Smooth muscle cell (in vitro differentiated cells): ENCODE measurements around the gene SNPH. TPM values are rescaled to one million over a fixed set of nuclear protein-coding genes. Genes with fewer than 3 reads are reported as not detected.

Experiments used
- DNase-seq: peaks from one replicate; lab custom pipeline; 2025; ENCODE audit not compliant: unreplicated experiment; lab: John Stamatoyannopoulos, UW
- H2AFZ ChIP-seq: fragments of 200-600 bp; sonication (generic); 2 replicates; pipeline ENCODE4 v1.6.0; 2016; ENCODE audit warnings: antibody characterized with exemption, low read depth, mild to moderate bottlenecking
- H3F3A ChIP-seq: fragments of 200-600 bp; sonication (generic); 2 replicates; pipeline ENCODE4 v1.6.0; 2017; ENCODE audit warnings: antibody characterized with exemption, low read depth
- H3K27ac ChIP-seq: fragments of 200-600 bp; sonication (generic); 2 replicates; pipeline ENCODE4 v1.5.1; 2016; ENCODE audit warnings: low read depth, mild to moderate bottlenecking
- H3K27me3 ChIP-seq: fragments of 200-600 bp; sonication (generic); 2 replicates; pipeline ENCODE4 v1.6.1; 2016; ENCODE audit warnings: low read depth, mild to moderate bottlenecking
- H3K36me3 ChIP-seq: fragments of 200-600 bp; sonication (generic); 2 replicates; pipeline ENCODE4 v1.5.1; 2016; ENCODE audit warnings: low read depth
- H3K4me1 ChIP-seq: fragments of 200-600 bp; sonication (generic); 2 replicates; pipeline ENCODE4 v1.5.1; 2016; ENCODE audit warnings: low read depth
- H3K4me2 ChIP-seq: fragments of 200-600 bp; sonication (generic); 2 replicates; pipeline ENCODE4 v1.6.0; 2016; ENCODE audit warnings: mild to moderate bottlenecking
- H3K4me3 ChIP-seq: fragments of 200-600 bp; sonication (generic); 2 replicates; pipeline ENCODE4 v1.5.1; 2016; ENCODE audit warnings: mild to moderate bottlenecking
- H3K79me2 ChIP-seq: fragments of 200-600 bp; sonication (generic); 2 replicates; pipeline ENCODE4 v1.6.0; 2016; ENCODE audit warnings: low read depth, mild to moderate bottlenecking
- H3K9ac ChIP-seq: fragments of 200-600 bp; sonication (generic); 2 replicates; pipeline ENCODE4 v1.6.0; 2016; ENCODE audit warnings: low read depth
- H3K9me3 ChIP-seq: fragments of 200-600 bp; sonication (generic); replicated peaks from 2 replicates; pipeline ENCODE4 v1.5.1; 2016; ENCODE audit warnings: low read depth
- H4K20me1 ChIP-seq: fragments of 200-600 bp; sonication (generic); 2 replicates; pipeline ENCODE4 v1.6.0; 2016; ENCODE audit warnings: low read depth
- WGBS: methylation state at CpG from one replicate; pipeline ENCODE4 v1.1.7; 2016; ENCODE audit warnings: low lambda C conversion rate; 5-methylcytosine and 5-hydroxymethylcytosine counted together
- polyA plus RNA-seq: library from polyadenylated mRNA; unstranded; fragments of >200 nt; fragmentation: Nextera tagmentation; extraction: Ambion mirVana; gene quantifications from 2 replicates; pipeline ENCODE4 v1.2.1, GENCODE V29; 2016
- total RNA-seq: library from RNA; depleted of rRNA; stranded (reverse); fragments of >200 nt; gene quantifications from 2 replicates; pipeline ENCODE4 v1.2.3, GENCODE V29; 2014
- TF ChIP-seq, protein P1 (sequence below): fragments of 200-600 bp; sonication (generic); IDR thresholded peaks from 2 replicates; pipeline ENCODE4 v1.5.1; 2017; ENCODE audit warnings: borderline replicate concordance, mild to moderate bottlenecking, antibody characterized with exemption; ENCODE audit not compliant: insufficient read depth, poor library complexity, severe bottlenecking

The SNPH gene
- total and polyA plus RNA-seq, 2 experiments from 2014 or later = 3.0 to 3.1 TPM

DNA sequence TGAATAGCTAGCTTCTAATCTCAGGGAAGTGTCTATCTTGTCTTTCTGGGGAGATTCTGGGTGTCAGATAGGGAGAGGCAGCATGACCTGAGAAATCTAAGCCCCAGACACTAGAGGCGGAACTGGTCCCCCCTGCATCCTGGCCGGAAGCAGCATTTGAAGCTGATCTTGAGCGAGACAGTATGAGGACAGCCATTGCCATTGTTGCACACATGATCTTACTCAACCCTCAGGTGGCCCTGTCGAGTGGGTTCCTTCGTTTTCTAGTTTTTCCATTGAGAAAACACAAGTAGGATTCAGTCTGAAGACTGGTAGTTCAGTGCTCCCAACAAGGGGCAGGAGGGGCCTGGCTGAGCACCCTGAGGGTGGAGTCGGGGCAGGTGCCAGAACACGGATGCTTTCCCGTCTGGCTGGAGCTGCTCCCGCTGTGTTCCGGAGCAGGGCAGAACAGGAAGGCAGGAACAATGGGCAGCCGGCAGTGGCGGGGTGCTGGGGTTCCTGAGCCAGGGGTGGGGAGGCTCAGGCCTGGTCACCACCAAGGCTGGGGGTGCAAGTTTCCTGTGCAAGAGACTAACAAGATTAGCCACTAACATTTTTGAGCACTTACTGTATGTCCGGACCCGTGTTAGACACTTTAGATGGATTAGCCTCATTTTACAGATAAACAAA lies 70.7 kb downstream of the SNPH start:
- H3K4me3 ChIP-seq = no peak overlapping the region
- WGBS = 79% methylated on average over 12 of the region's 14 CpGs
- TF ChIP-seq, protein P1, sequence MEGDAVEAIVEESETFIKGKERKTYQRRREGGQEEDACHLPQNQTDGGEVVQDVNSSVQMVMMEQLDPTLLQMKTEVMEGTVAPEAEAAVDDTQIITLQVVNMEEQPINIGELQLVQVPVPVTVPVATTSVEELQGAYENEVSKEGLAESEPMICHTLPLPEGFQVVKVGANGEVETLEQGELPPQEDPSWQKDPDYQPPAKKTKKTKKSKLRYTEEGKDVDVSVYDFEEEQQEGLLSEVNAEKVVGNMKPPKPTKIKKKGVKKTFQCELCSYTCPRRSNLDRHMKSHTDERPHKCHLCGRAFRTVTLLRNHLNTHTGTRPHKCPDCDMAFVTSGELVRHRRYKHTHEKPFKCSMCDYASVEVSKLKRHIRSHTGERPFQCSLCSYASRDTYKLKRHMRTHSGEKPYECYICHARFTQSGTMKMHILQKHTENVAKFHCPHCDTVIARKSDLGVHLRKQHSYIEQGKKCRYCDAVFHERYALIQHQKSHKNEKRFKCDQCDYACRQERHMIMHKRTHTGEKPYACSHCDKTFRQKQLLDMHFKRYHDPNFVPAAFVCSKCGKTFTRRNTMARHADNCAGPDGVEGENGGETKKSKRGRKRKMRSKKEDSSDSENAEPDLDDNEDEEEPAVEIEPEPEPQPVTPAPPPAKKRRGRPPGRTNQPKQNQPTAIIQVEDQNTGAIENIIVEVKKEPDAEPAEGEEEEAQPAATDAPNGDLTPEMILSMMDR = no peak
- no peaks in the 10 kb centered on the region for H3K9me3 ChIP-seq
- H4K20me1 ChIP-seq = peaks cover 29% of the 10 kb centered on the region
- no peak overlapping the region for H3K9ac ChIP-seq
- no peak overlapping the region for H3K4me2 ChIP-seq
- no peak overlapping the region for H3K27ac ChIP-seq
- H3K27me3 ChIP-seq = no peaks in the 10 kb centered on the region
- no peaks in the 10 kb centered on the region for H3K36me3 ChIP-seq
- H2AFZ ChIP-seq = no peak overlapping the region
- no peaks in the 10 kb centered on the region for H3K4me1 ChIP-seq
- DNase-seq = no peak
- no peaks in the 10 kb centered on the region for H3F3A ChIP-seq
- H3K79me2 ChIP-seq = peaks cover under 1% of the 10 kb centered on the region

DNA sequence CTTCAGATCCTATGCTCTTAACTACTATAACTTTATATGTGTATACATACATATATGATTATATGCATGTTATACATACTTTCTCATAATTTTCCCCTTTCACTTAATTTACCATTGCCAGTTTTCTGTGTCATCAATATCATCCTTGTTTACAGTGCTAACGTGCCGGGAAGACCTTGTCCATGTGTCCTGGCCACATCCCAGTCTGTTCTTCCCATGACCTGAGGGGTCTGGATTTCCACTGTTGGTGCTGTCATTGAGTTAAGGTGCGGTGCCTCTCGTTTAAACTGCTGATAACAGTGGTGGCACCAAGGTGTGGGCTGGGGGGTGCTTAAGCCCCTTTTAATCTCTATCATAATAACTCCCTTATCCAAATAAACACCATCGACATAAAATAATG lies 71.3 kb downstream of the SNPH start:
- no peaks in the 10 kb centered on the region for H3K36me3 ChIP-seq
- peaks cover 34% of the 10 kb centered on the region for H4K20me1 ChIP-seq
- no peak overlapping the region for H3K9ac ChIP-seq
- no peaks in the 10 kb centered on the region for H3K4me1 ChIP-seq
- peaks cover 3% of the 10 kb centered on the region for H3F3A ChIP-seq
- 93% methylated on average over 5 of the region's 5 CpGs for WGBS
- no peak overlapping the region for H3K27ac ChIP-seq
- H2AFZ ChIP-seq = no peak overlapping the region
- no peaks in the 10 kb centered on the region for H3K79me2 ChIP-seq
- DNase-seq = no peak
- TF ChIP-seq, protein P1 = no peak
- no peak overlapping the region for H3K4me3 ChIP-seq
- H3K27me3 ChIP-seq = no peaks in the 10 kb centered on the region
- H3K9me3 ChIP-seq = no peaks in the 10 kb centered on the region
- no peak overlapping the region for H3K4me2 ChIP-seq

DNA sequence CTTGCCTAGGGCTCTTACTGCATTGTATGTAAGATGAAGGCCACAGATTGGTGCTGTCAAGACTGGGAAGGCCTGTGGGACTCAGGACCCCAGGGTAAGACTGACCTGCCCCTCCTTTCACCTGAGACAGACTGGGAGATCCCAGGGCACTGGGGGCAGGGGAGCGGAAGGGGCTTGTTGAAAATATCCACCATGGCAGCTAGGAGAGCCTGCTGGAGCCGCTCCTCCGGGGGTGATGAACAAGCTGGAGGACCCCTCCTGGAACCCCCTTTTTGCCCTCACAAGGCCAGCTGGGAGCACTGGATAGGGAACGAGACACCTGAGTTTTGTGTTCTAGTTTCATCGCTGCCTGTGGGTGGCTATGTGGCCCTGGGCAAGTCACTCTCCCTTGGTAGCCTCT lies 72.0 kb downstream of the SNPH start:
- Histone ChIP-seq H3K4me1 (no peaks in the 10 kb centered on the region), H3K27ac (no peak overlapping the region), H3K36me3 (no peaks in the 10 kb centered on the region), H3K27me3 (no peaks in the 10 kb centered on the region), H2AFZ (no peak overlapping the region), H3K9me3 (no peaks in the 10 kb centered on the region), H4K20me1 (peaks cover 39% of the 10 kb centered on the region), H3F3A (peaks cover 4% of the 10 kb centered on the region), H3K4me2 (no peak overlapping the region), H3K9ac (no peak overlapping the region), H3K79me2 (no peaks in the 10 kb centered on the region), H3K4me3 (no peak overlapping the region)
- TF ChIP-seq, protein P1 = no peak
- WGBS = 97% methylated on average over 5 of the region's 5 CpGs
- DNase-seq = no peak

DNA sequence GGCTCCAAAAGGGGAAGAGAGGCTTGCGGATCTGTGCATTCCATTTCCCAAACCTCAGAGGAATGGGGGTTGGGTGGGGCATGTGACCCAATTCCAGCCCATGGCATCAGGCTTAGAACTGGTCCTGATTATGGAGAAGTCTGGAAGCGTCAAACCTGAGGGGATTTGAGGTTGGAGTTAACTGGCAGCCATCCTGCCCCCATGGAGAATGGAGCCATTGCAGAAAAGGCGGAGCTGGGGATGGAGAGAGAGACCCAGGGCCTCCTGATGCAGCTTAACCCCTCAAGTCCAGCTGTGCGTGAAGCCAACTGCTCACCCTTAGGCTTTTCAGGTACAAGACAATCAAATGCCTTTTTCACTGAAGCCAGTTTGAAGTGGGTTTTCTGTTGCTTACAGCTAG lies 72.7 kb downstream of the SNPH start:
- no peaks in the 10 kb centered on the region for H3K9me3 ChIP-seq
- TF ChIP-seq, protein P1 = no peak
- 99% methylated on average over 4 of the region's 4 CpGs for WGBS
- H3K4me1 ChIP-seq = no peaks in the 10 kb centered on the region
- H3K36me3 ChIP-seq = no peaks in the 10 kb centered on the region
- H3K9ac ChIP-seq = no peak overlapping the region
- H3F3A ChIP-seq = peaks cover 4% of the 10 kb centered on the region
- H2AFZ ChIP-seq = no peak overlapping the region
- no peak for DNase-seq
- H3K4me2 ChIP-seq = no peak overlapping the region
- peaks cover 32% of the 10 kb centered on the region for H4K20me1 ChIP-seq
- no peak overlapping the region for H3K4me3 ChIP-seq
- H3K27ac ChIP-seq = no peak overlapping the region
- no peaks in the 10 kb centered on the region for H3K27me3 ChIP-seq
- no peaks in the 10 kb centered on the region for H3K79me2 ChIP-seq
